ENCODE data around the gene CCM2.
A peak's percentile ranks its signal among the peaks of the same experiment; 100 is the strongest.

The CCM2 gene

DNA sequence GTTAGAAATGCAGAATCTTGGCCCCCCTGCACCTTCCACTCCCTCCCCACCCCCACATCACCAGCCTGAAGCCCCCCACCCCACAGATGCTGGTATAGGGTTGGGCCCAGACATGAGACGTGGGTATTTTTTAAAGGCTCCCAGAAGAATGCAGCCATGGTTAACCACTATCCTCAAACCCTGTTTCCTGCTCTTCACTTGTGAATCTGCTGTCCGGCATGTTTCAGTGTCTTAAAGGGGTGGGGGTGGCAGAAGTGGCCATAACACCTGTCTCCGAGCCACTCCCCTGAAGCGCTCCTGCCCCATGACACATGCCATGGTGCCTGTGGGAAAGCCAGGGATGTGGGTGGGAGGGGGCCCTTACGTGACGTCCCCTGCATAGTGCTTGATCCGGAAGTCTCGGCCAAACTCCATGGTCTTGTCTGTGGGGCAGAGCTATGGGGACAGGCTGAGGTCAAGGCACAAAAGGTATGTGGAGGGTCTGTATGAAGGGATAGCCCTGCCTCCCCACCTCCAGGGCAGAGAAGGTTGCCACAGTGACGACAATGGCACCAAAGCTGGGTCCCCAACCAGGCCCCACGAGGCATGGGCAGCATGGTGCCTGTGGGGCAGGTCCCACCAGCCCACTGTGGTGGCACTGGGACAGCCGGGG is 30.8 kb upstream of the CCM2 start:
- DNase-seq (ENCODE audit: low read depth, low spot score), result no peak

DNA sequence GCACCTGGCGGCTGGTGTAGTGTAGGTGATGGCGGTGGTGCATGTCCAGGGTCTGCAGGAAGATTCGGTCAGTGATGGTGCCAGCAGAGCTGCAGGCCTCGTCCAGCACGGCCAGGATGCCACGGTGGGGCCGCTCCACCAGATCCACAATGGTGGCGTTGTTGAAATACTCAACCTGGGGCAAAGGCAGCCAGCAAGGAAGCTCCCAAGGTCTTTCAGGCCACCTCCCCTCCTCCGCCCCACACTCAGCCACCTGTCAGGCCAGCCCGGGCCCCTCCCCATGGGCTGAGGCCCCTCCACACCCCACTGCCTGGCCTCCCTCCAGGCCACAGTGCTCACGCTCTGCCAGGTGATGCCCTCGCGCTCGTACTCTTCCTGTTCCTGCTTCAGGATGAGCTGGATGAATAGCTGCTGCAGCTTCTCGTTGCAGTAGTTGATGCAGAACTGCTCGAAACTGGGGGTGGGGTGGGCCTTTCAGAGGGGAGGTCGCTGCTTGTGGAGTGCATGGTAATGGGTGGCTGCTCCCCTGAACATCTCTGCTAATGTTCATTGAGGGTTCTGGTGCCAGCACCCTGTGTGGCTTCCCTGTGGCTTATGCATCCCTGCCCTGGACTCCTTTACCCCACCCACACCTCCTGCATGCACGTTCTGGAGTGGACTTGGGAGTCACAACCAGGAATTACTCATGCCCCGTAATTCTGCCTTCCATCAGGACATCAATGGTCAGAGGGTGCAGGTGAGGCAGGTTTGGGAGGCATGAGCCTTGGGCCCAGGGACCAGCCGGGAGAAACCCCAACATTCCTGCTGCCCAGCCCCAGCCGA is 30.1 kb upstream of the CCM2 start:
- no peak for DNase-seq (ENCODE audit: low read depth, low spot score)

DNA sequence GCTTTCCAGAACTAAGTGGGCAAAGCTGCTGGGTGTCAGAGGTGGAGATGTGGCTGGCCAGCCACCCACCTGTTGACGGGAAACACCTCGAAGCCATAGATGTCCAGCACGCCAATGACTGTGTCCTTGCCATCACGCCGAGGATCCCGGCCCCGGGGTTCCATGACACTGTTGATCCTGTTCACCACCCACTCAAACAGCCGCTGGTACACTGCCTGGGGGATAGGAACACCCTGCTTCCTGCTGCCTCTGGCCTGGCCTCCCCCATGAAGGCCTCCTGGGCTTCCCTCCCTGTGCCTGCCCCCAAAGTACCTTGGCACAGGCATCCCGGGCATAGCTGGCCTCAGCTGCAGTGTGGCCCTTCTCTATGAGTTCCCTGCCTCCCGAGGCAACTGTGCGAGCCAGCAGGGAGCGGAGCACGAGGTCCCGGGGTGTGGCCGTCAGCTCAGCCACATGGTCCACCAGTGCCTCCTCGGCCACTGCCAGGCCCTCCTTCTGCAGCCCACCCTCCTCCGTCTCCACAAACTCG is 29.4 kb upstream of the CCM2 start:
- no peak for DNase-seq (ENCODE audit: low read depth, low spot score)

DNA sequence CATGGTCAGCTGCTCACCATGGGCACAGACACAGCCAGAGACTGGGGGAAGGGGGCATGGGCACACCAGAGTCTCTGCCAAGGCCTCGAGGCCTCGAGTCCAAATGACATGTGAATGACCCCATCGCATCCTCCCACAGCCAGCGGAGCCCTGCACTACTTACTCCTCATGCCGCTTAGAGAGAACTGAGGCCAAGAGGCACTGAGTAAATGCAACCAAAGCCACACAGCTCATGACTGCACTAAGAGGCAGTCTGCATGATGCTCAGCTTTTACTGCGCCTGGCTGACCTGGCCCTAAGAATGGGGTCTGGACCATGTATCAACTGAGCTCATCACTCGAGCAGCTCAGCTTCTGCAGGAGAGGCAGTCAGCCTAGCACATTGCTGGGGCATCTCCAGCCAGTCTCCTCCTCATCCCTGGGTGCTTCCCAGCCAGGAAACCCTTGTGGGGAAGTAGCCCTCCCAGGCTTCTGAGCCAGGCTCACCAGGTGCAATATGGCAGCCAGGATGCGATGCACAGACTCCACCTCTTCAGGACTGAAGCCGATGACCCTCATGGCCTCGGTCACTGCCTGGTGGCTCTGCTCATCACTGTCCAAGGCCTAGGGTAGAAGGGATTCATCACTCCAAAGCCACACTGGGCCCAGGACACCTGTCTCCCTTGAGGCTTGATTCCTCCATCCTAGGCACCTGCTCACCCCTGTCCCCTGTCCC is 28.7 kb upstream of the CCM2 start:
- DNase-seq (ENCODE audit: low read depth, low spot score), result no peak

DNA sequence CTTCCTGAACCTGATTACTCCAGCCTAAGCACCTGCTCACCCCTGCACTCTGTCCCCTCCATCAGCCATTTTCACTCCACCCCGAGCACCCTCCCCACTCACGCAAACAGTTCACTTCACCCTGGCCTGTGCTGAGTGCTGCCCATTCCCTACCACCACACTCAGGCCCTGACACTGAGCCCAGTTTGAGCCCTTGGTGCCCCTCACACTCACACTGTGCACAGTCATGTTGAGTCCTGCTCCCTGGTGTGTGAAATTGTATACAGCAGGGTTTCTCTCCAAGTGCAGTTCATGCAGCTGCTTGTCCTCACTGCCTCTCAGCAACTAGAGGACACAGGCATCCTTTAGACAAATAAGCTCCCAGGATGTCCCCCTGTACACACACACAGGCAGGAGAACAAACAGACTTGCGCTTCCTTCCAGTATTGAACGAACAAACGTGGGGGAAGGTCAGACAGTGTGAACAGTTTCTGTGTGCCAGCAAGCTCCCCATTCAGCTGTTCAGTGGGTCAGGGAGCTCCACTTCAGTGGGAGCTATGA is 28.0 kb upstream of the CCM2 start:
- no peak for DNase-seq (ENCODE audit: low read depth, low spot score)

DNA sequence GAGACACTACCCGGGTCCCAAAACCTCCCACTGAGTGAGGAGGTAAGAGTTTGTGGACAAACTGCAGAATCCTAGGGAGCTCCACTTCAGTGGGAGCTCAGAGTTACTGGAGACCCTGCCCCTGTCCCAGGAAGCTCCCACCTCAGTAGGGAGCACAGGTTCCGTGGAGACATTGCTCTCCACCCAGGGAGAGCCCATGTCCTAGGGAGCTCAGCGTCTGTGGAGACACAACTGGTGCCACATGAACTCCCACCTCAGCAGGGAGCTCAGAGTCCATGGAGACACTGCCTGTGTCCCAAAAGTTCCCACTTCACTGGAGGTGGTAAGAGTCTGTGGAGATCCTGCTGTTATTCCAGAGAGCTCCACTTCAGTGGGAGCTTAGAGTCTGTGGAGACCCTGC is 27.4 kb upstream of the CCM2 start:
- no peak for DNase-seq (ENCODE audit: low read depth, low spot score)

DNA sequence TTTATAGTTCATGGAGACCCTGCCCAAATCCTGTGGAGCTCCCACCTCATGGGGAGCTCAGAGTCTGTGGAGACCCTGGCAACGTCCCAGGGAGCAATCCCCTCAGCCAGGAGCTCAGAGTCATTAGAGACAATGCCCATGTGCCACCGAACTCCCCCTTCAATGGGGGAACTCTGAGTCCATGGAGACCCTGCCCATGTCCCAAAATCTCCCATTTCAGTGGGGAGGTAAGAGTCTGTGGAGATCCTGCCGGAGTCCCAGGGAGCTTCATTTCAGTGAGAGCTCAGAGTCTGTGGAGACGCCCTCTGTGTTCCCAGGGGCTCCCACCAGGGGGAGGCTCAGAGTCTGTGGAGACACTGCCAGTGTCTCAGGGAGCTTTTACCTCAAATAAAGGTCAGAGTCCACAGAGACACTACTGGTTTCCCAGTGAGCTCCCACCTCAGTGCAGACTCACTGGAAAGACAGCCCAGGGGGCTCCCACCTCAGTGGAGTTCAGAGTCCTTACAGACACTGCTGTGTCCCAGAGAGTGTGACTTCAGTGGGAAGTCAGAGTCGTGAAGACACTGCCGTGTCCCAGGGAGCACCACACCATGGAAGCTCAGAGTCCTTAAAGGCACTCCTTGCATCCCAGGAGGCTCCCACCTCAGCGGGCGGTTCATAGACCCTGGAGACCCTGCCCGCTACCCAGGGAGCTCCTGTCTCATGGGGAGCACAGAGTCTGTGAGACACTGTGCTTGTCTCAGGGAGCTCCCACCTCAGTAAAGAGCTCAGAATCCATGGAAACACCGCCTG is 26.2 kb upstream of the CCM2 start:
- peak; percentile 36 for DNase-seq (ENCODE audit: low read depth, low spot score)

DNA sequence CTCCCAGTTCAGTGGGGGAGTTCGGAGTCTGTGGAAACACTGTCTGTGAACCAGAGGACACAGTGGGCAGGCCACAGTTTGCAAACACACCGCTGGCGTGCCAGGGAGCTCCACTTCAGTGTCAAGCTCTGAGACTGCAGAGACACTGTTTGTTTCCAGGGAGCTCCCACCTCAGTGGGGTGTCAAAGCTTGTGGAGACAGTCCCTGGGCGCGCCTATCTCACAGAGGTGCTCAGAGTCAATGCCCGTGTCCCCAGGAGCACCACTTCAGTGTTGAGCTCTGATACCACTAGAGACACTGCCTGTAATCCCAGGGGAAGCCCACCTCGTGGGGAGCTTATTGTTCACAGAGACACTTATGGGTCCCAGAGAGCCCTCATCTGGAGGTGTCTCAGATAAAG is 25.5 kb upstream of the CCM2 start:
- DNase-seq (ENCODE audit: low read depth, low spot score), result no peak

DNA sequence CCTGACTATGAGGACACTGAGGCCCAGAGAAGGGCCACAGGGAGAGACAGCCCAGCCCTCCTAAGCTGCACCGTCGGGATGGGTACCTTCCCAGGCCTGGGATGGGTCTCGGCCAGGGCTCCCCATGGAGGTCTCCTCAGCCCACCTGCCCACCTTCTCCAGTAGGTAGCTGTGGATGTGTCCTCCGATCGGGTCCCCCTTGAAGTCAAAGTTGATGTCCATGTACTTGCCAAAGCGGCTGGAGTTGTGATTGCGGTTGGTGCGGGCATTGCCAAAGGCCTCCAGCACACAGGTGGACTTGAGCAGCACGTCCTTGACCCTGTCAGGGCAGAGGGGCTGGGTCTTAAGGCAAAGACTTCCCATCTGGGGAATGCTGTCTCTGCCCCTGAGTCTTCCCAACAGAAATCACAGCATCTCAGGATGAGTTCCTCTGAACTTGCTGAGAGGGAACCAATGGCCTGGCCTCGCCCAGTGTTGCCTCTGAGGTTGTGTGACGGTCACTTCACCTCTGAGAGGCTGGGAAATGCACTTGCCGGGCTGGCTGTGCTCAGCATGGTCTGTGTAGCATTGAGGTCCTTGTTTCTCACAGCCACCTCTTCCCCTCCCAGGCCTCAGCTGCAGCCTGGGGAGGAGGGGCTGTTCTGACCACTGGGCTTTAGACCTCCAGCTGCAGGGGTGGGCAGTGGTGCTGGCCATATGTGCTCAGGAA is 24.5 kb upstream of the CCM2 start:
- no peak for DNase-seq (ENCODE audit: low read depth, low spot score)

DNA sequence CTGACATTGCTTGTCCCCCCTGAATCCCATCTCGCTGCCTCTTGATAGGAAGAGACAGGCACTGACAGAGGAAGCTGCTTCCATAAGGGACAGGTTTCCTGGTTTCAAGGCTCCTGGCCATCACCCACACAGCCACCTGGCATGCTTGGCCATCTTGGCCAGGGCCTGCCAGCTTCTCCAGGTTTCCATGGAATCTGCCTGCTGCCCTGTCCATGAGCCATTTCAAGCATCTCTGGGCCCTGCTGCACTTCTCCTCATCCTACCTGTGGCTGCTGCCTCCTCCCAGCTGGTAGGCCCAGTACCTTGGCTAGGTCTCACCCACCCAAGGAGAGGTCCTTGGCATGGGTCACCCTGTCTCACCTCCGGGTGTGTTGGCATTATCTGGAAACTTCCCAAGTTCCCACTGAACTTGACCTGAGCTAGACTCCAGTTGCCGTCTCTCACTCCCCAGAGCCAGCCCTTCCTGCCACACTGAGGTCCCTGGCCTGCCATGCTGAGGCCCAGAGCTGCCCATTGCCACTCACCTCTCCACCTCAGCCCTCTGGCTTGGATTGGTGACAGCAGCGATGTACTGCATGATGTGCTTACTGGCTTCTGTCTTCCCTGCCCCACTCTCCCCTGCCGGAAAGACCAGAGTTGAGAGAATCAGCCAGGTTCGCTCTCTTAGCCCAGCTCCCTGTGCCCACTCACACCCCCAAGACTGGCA is 23.8 kb upstream of the CCM2 start:
- no peak for DNase-seq (ENCODE audit: low read depth, low spot score)

DNA sequence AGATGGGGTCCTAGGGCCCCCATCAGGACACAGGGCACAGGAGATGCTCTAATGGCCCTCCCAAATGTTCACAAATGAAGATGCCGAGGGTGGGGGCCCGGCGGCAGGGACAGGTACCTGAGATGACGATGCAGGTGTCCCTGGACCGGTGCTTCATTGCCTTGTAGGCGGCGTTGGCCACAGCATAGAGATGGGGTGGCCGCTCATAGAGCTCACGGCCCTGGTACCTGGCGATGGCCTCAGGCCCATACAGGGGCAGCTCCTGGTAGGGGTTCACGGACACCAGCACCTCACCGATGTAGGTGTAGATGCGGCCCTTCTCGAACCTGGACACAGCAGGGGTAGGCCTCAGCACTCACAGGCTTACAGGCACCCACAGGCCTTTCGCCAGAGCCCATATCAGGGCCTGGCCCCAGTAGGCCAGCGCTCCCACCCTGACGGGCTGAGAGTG is 23.2 kb upstream of the CCM2 start:
- no peak for DNase-seq (ENCODE audit: low read depth, low spot score)

DNA sequence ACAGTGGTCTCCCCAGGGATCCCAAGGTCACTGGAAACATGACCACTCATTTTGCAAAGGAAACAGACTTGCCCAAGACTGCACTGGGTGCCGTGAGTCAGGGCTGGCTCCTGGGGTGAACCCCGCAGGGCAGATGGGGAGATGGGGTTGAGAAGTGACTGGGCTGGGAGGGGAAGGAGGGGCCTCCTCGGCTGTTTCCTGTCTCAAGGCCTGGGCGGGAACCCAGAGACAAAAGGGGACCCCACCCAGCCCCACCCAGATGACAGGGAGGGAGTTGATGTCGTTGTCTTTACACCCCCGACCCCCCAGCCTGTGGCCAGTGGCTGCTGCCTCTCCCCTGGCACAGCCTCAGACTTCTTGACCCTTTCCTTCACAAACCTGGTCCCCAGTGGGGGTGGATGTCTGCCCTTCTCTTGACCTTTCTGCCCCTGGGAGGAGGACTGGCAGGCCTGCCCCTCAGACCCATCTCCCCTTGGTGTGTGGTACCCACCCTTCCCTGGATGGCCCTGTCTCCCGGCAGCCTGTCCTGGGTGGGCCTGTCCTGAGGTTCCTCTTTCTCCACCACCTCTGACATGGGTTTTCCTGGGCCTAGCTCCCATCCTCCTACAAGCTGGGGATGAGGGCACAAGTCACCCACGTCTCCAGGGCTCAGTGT is 22.6 kb upstream of the CCM2 start:
- DNase-seq (ENCODE audit: low read depth, low spot score), result peak; percentile 54

DNA sequence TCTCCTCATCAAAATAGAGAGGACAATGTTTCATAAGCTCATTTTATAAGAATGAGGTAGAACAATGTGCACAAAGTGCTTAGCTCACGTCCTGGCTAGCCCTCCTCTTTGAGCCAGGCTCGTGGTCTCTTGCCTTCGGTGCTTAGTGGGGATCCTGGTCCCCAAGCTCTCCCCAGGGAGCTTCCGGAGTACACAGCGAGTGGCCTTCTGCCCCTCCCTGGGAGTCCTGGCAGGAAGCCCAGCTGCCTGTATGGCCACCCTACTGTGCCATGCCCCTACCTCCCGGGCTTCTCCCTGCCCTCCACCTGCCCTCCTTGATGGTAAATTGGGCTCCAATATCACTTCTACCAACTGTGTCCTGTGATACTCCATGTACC is 22.1 kb upstream of the CCM2 start:
- no peak for DNase-seq (ENCODE audit: low read depth, low spot score)

DNA sequence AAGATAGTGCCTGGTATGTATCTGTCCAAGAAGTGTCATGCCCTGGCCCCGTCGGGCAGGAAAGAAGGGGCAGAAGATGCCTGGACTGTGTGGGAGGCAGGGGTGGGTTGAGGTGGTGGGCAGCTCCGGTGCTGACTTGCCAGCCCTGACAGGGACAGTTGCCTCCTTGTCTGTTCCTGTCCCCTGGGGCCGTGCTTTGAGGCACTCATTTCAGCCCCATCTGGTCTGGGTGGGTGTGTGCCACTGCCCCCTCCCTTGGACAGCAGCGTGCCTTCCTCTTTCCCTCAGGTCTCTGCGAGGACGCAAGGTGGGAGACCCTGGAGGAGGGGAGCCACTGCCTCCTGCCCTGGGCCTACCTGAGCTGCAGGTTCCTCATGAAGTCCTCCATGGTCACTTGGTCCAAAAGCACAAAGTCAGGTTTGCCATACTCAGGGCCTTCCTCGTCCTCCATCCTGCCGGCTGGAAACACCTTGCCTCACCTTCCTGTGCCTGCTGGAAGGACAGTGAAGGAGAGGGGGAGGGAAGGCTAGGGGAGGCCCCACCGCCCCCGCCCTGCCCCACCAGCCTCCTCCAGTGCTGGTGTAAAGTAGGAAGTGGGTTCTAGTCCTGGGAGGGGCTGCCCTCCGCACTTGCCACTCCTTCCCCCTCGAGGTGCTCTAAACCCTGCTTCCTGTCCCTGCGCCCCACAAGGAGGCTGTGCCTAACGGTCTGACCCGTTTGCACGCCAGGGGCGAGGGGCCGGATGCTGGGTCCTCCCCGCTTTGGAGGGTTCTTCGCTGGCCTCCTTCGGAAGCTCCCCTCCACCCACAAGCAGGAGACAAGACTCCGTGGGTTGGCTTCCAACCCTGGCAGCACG is 21.3 kb upstream of the CCM2 start, which contains the start of gene MYO1G:
TSS of gene MYO1G (minus strand) at position 505 of the 856 bp plus-strand sequence. CDS start at position 451, 54 bp downstream.
- DNase-seq (ENCODE audit: low read depth, low spot score), result peak; percentile 77

DNA sequence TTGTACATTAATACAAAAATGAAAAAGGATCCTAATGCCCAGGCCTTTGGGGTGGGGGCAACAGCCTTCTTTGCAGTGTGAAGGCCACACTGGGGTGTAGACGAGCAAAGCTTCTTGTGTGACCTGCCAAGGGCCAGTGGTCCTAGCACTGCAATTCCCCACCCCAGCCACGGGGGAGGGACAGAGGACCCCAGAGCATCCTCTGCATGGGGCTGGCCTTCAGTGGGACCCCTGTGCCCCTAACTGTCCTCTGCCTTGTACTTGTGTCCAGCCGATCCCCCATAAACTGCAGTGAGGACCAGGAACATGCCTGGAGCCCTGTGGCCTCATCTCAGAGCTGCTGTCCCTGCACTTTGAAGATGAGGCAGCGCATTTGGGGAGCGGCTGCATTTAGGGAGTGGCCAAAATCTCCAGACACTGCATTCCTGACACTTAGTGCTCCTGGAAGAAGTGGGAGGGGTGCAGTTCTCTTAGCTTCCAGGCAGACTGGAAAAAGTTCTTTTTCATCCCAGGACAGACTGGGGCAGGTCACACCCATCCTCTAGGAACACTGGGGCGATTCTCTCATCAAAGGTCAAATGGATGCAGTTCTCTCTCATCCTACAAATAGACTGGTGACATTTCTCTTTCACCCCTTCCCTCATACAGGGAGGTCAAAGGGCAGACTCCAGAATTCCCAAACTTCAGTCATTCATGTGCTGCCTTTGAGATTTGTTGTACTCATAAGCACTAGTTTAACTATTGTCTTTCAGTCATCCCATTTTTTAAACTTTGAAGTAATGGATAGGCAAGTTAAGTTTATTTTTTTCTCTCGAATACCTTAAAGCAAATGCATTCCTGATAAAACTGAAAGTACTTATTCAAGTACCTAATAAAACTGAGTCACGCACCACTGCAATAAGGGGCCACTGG is 20.3 kb upstream of the CCM2 start:
- no peak for DNase-seq (ENCODE audit: low read depth, low spot score)

DNA sequence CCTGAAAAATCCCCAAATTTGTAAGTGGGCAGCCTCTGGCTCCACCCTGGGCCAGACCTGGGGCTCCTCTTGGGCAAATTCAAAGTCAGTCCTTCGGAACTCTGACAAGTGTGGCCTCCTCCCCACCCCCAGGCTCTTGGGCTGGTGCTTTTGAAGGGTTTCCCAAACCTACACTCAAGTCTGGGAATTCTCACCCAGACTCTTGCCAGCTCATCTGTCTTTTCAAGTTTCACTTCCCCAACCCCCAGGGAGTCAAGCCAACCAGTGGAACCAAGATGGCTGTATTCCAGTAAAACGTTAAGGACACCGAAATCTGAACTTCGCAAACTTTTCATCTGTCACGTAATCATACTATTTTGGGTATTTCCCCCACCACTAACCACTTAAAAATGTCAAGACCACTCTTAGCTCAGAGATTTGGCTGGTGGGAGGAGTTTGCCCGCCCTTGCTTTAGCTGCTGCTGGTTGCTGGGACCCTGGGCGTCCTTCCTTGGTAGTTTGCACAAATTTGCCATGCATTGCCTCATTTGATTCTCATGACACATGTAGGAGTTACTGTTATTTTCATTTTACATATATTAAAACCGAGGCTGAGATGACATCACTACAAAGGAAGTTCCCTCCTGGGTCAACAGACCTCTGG is 19.5 kb upstream of the CCM2 start:
- peak; percentile 54 for DNase-seq (ENCODE audit: low read depth, low spot score)
